ENCODE measurements around the gene SLC49A4.

The SLC49A4 gene

DNA sequence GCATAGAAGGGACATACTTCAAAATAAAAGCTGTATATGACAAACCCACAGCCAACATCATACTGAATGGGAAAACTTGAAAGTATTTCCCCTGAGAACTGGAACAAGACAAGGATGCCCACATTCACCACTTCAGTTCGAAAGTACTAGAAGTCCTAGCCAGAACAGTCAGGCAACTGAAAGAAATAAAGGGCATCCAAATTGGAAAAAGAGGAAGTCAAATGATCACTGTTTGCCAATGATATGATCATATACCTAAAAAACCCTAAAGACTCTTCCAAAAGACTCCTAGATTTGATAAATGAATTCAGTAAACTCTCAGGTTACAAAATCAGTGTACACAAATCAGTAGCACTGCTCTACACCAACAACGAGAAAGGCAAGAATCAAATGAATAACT is 40.7 kb downstream of the SLC49A4 start:
- DNase-seq (ENCODE audit: low read depth), result no peak
- H3K4me3 ChIP-seq (ENCODE audit: control insufficient read depth, low read depth, low read length), result no peak overlapping the region
- TF ChIP-seq, protein P1, sequence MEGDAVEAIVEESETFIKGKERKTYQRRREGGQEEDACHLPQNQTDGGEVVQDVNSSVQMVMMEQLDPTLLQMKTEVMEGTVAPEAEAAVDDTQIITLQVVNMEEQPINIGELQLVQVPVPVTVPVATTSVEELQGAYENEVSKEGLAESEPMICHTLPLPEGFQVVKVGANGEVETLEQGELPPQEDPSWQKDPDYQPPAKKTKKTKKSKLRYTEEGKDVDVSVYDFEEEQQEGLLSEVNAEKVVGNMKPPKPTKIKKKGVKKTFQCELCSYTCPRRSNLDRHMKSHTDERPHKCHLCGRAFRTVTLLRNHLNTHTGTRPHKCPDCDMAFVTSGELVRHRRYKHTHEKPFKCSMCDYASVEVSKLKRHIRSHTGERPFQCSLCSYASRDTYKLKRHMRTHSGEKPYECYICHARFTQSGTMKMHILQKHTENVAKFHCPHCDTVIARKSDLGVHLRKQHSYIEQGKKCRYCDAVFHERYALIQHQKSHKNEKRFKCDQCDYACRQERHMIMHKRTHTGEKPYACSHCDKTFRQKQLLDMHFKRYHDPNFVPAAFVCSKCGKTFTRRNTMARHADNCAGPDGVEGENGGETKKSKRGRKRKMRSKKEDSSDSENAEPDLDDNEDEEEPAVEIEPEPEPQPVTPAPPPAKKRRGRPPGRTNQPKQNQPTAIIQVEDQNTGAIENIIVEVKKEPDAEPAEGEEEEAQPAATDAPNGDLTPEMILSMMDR (conservative IDR thresholded peaks at IDR 0.05; ENCODE audit: control insufficient read depth, insufficient read depth, low read depth, low read length), result no peak

DNA sequence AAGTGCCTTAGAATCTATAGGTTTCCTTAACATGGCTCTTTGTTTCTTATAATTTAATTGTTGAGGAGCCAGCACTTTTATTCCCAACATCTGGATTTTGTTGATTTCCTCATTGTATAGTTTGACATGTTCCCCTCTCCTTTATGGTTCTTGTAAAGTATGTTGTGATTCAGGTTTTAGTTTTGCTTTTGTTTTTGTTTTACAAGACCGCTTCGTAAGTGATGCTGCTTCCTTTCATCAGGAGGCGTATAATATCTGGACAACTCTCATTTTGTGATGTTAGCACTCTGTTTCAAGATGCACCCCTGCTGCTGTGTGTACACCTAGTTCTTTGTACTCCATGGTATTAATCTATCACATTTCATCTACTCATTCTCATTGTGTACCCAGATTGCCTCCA is 48.7 kb downstream of the SLC49A4 start:
- H3K4me3 ChIP-seq (ENCODE audit: control insufficient read depth, low read depth, low read length), result no peak overlapping the region
- DNase-seq (ENCODE audit: low read depth), result no peak
- TF ChIP-seq, protein P1 (conservative IDR thresholded peaks at IDR 0.05; ENCODE audit: control insufficient read depth, insufficient read depth, low read depth, low read length), result no peak

DNA sequence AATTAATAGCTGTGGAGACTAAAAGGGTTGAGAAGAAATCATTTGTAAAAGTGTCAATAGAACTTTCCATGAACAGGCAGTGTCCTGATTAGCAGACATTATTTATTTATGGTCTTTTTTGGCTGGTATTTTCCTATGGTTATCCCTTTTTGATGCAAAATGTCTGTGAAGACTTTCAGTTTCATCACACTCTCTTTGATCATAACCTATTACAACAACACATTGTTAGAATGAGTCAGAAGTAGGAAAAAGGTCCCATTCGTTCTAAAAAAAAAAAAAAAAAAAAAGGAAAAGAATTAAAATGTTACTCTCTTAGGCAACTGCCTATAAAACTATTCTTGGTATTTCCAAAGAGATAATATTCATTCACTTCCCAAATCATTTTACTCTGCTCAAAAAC is 62.1 kb downstream of the SLC49A4 start:
- peak; percentile 74 for DNase-seq (ENCODE audit: low read depth)
- TF ChIP-seq, protein P1 (conservative IDR thresholded peaks at IDR 0.05; ENCODE audit: control insufficient read depth, insufficient read depth, low read depth, low read length), result no peak
- no peak overlapping the region for H3K4me3 ChIP-seq (ENCODE audit: control insufficient read depth, low read depth, low read length)

DNA sequence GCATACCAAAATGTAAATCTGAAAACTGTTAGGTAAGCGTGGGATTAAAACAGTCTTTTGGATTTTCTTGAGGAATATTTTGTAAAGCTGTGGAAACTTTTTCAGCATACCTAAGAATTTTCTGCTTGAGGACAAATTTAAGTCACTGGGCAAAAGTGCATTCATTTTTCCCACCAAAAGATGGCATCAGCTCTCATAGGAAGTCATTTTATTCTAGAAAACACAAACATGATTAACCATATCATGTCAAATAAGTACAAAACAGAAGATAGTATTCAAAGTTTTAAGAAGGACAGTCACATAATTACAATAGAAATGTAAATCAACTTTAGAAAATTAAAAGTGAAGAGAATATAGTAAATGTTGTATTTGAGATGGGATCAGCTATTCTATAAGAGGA is 63.5 kb downstream of the SLC49A4 start:
- no peak overlapping the region for H3K4me3 ChIP-seq (ENCODE audit: control insufficient read depth, low read depth, low read length)
- peak; percentile 52 for DNase-seq (ENCODE audit: low read depth)
- TF ChIP-seq, protein P1 (conservative IDR thresholded peaks at IDR 0.05; ENCODE audit: control insufficient read depth, insufficient read depth, low read depth, low read length), result peak; percentile 46

DNA sequence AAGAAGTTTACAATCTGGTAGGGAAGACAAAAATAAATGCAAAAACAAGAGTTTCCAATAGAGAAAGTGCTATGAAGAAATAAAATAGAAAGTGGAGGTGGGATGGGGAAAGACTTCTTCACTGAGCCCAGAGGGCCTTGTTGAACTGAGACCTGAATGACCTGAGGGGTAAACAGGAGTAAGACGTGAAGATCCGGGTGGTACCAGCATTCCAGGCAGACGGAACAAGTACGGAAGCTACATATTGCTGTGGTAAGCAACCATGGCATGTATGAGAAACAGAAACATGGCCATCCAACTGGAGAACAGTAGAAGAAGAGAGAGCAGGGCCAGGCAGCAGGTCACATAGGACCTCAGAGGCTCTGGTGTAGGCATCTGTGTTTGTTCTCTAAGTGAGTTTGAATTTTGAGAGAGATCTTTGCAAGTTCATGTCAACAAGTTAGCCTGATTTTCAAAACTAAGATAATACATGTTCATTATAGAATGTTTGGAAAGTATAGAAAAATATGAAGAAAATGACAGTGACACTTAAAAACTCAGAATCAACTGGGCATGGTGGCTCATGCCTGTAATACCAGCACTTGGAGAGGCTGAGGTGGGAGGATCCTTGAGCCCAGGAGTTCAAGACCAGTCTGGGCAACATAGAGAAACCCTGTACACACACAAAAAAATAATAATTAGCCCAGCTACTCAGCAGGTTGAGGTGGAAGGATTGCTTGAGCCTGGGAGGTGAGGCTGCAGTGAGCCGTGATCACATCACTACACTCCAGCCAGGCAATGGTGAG is 64.3 kb downstream of the SLC49A4 start:
- no peak overlapping the region for H3K4me3 ChIP-seq (ENCODE audit: control insufficient read depth, low read depth, low read length)
- DNase-seq (ENCODE audit: low read depth), result no peak
- TF ChIP-seq, protein P1 (conservative IDR thresholded peaks at IDR 0.05; ENCODE audit: control insufficient read depth, insufficient read depth, low read depth, low read length), result no peak

DNA sequence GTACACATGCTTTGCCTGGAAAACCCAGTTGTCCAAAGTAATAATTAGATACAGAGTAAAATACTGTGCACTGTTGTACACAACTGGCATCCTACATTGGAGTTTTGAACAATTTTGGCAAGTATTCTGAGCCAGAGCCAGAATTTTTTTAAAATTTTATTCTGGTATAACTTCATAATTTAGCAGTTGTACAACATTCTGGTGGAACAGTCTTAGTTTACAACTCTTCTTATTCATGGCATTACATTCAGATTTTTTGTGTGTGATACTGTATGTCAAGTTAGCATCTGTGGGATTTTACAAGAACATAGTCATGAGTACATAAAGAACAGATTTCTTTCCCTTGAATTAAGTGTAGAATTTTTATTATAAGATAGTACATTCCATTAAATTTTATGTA is 67.5 kb downstream of the SLC49A4 start:
- no peak for DNase-seq (ENCODE audit: low read depth)
- no peak overlapping the region for H3K4me3 ChIP-seq (ENCODE audit: control insufficient read depth, low read depth, low read length)
- TF ChIP-seq, protein P1 (conservative IDR thresholded peaks at IDR 0.05; ENCODE audit: control insufficient read depth, insufficient read depth, low read depth, low read length), result no peak

Data from fibroblast of mammary gland (primary cell).